Frontal cortex (tissue), 4 donors: ENCODE data around the gene EYS. TPM values are rescaled to one million over a fixed set of nuclear protein-coding genes. Genes with fewer than 3 reads are reported as not detected.

Source experiments
- DNase-seq, 2 donors: peaks; one replicate each; pipeline ENCODE4 v3.0.0; 2012; ENCODE audit warnings: low spot score in 2 of 2
- FAIRE-seq: peaks from 2 replicates; lab custom pipeline; 2012; peaks lifted over from hg19 to GRCh38; lab: Jason Lieb, UNC
- total RNA-seq: library from RNA; depleted of rRNA; stranded (reverse); fragments of >200 nt; gene quantifications from one replicate; pipeline ENCODE4 v1.2.3, GENCODE V29; 2014
- donor health status: control.
- donor health status: control.
- donor health status: control.

EYS gene
- total RNA-seq, 1 donor from 2014 or later, result 2.0 TPM

DNA sequence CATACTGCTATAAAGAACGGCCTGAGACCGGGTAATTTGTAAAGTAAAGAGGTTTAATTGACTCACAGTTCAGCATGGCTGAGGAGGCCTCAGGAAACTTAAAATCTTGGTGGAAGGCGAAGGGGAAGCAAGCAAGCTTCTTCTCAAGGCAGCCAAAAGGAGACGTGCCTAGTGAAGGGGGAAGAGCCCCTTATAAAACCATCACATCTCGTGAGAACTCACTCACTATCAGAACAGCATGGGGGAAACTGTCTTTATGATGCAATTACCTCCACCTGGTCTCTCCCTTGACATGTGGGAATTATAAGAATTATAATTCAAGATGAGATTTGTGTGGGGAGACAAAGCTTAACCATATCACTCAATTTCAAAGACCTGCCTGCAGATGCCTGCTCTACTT is 447.0 kb downstream of the EYS start:
- DNase-seq, result no peak
- no peak for FAIRE-seq

DNA sequence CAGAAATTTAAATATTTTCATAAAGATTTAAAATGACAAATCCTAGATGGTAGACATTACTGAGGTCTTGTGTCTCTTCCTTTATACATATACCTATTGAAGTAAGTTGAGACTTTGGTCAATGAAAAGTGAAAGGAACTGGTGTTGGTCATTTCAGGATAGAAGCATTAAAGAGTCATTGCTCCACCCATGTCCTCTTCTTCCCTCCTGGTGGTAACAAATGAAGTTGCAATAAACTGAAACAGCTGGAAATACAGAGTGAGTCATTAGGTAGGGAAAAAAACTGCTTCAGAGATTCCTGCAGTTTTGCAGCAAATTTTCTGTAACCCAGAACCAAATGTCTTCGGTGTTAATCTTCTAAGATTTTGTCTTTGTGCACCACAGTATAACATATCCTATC is 448.0 kb downstream of the EYS start:
- DNase-seq, result no peak

DNA sequence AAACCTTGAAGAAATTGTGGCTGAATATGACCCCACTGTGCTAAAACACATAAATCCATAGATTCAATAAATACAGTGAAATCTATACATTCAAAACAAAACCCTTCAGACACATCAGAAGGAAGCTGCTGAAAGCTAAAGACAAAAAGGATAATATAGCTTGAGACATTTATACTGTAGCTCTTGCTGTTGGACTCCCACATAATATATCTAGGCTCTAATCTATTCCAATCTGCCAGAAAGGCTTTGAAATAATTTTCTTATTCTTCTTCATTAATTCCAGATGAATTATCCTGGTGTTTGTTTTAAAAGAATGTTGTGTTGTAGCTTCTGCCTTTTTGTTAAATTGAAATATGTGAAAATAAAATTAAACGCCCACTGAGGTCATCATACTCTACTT is 454.0 kb downstream of the EYS start:
- no peak for DNase-seq
- no peak for FAIRE-seq

More for the DNA sequence above, 448.0 kb downstream of the EYS start:
- FAIRE-seq, result no peak

DNA sequence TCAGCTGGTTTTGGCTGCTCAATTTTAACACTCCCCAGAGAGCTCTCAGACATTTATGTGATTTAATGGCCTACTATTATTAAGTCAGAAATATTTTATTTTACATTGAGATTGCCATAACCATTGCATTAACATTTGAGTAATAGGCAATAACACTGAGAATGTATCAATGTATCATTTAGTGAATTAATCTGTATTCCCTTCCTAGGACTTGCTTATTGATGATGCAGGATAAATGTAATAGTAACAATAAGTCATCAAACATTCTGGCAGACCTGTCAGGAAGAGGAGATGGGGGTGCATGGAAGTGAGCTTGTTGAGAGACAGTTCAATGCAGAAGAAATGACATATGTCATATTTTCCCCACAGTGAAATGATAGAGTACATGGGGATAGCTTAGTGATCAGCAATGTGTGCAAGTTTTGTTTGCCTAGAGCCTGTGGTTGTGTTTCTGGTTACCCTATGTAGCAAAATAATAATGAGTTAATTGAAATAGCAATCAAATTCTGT is 458.9 kb downstream of the EYS start:
- FAIRE-seq (no peak), DNase-seq (no peak)

DNA sequence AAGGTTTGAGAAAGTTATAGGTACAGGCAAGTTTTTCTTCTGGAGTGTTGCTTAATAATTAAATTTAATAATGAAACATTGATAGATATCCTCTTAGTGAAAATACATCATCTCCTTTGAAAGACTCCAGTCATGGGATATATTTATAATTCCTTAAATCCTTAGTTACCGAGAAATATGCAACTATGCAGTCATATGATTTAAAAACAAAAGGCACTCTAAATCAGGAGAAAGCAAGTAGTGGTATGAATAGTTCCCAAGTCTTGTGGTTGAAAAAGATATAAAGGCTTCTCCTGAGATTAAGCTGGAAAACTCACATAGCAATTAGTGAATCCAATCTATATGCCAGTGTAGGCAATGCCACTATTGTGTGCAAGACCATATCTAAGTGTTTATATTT is 475.4 kb downstream of the EYS start:
- DNase-seq, result no peak
- FAIRE-seq, result no peak

DNA sequence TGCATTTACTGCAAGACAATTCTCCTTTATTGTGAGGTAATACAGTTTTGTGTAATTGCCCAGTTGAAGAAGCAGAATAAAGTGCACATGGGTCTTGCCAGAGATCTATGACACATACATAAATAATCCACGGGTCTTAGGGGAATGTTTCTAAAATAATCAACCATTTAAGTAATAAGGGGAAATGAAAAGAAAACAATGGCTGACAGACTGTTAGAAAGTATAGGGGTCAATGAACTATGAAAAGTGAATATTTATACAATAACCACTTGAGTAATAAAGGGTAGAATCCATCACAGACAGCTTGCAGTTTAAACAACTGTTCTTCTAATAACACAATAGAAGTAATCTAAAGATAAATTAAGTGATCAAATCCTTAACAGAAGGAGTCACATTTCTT is 477.2 kb downstream of the EYS start:
- no peak for FAIRE-seq
- no peak for DNase-seq

DNA sequence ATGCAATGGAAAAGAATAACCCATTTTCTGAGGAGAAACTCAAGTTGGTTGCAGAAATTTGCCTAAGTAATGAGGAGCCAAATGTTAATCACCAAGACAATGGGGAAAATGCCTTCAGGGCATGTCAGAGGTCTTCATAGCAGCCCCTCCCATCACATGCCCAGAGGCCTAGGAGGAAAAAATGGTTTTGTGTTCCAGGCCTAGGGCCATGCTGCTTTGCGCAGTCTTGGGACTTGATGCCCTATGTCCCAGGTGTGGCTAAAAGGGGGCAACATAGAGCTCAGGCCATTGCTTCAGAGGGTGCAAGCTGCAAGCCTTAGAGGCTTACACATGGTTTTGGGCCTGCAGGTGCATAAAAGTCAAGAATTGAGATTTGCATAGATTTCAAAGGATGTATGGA is 485.9 kb downstream of the EYS start:
- FAIRE-seq (no peak), DNase-seq (no peak)

DNA sequence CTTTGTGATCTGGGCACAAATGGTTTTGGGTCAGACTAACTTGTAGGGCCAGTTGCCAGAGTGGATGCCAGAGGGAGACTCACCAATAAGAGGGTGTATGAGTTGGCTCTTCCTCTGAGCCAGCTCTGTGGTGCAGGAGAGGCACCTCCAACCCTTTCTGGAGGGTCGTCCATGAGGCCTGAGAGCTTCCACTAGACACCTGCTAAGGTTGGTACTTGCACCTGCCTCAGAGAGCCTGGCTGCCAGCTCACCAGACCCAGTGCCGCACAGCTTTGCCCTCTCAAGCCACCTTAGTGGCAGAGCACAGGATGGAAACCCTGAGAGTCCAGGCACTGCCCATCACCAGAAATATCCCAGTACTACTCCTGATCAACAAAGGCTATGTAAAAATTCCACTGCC is 504.3 kb downstream of the EYS start:
- no peak for DNase-seq
- no peak for FAIRE-seq

DNA sequence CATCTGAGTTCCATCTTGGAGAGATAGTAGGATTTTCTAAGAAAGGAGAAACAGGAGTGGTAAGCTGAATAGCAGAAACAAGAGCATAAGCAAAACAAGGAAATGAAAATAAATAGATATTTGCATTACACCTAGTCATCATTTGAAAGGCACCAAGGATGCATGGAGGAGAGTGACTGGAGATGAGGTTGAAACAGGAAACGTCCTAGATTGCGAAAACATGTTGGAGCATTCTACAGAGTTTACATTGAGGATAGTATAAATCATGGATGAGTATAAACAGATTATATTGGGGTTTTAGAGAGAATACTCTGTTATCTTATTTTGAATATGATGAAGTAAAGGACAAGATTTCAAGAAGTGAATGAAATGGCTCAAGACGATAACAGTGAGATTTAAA is 507.3 kb downstream of the EYS start:
- no peak for DNase-seq
- no peak for FAIRE-seq

DNA sequence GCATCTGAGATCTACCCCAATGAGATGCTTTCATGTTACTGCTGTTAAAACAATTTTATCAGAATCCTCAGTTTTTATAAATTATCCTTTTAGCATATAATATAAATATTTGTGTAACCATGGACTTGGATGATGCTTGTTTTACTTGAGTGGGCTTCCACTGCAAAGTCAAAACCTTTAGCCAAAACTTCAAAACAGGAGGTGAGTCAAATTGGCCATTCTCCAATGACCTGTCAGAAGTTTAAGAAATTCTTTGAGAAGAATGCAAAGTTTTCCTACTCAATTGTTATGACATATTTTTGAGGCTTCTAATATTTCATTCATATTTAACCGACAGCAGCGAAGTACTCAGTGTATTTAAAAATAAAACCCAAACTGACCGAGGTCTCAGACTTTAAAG is 507.9 kb downstream of the EYS start:
- FAIRE-seq (no peak), DNase-seq (no peak)

DNA sequence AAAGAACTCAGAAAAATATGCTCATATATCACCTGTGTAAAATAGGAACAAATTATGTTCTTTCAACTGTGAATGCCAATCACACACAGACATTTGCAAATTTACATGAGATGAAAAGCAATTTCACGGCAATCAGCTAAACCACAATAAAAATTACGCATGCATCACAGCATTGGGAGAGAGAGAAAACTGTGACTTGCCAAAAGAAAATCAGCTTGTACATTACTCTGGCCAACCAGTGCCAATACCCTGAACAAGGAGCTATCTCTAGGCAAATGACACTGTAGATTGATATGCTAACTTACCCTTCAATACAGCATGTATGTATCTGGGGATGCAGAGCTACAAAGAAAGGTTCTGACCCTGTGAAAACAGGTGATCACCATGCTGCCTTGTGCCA is 515.6 kb downstream of the EYS start:
- no peak for FAIRE-seq
- no peak for DNase-seq

DNA sequence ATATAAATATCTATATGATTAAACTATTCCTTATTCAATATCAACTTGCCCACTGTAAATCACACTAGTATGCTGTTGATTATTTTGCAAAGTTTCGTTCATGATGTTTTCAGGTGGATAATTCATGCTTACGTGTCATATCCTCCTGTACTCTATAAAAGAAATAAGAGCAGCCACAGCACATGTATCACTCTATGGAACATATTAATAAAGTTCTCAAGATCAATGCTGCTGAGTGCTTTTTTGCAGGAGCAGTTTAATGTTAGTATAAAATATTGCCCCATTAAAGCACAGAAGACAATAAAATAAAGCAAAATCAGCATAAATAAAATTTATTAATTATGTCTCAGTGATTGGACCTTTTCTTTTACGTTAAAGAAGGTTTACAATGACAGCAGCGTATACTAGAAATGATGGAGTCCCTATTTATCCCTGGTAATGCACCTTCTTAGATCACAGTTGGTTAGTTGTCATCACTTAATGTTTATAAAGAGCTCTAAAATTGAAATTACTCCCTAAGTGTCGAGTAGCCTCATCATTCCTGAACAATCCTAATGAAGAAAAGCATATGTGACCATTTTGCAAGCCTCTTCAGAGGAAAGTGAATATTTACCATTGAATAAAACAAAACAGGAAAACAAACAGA is 517.7 kb downstream of the EYS start:
- DNase-seq, result no peak

DNA sequence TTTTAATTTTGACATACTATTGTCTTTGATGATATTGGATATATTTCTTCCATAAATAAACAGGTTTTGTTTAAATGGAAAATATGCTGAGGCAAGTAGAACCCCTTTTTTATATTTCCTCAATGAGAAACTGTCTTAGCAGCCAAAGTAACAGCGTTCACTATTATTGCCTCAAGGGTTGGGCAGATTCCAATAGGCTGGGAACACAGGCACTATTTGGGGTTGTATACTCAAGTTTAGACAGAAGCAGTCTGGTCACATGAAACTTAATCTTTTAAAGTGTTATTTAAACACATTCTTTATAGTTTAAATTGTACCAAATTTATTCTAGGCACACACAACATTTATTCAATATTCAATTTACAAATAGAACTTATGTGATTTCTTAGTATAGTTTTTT is 520.2 kb downstream of the EYS start:
- FAIRE-seq (no peak), DNase-seq (no peak)

More for the DNA sequence above, 517.7 kb downstream of the EYS start:
- no peak for FAIRE-seq

DNA sequence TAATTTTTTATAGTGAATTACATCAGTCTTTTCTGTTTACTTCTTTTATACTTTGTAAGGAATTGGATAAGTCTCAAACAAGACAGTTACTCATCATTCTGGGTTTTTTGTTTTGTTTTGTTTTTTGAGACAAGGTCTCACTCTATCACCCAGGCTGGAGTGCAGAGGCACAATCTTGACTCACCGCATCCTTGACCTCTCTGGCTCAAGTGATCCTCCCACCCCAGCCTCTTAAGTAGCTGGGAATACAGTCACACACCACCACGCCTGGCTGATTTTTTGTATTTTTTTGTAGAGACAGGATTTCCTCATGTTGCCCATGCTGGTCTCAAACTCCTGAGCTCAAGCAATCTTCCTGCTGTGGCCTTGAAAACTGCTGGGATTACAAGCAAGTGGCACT is 524.3 kb downstream of the EYS start:
- DNase-seq (no peak), FAIRE-seq (no peak)

DNA sequence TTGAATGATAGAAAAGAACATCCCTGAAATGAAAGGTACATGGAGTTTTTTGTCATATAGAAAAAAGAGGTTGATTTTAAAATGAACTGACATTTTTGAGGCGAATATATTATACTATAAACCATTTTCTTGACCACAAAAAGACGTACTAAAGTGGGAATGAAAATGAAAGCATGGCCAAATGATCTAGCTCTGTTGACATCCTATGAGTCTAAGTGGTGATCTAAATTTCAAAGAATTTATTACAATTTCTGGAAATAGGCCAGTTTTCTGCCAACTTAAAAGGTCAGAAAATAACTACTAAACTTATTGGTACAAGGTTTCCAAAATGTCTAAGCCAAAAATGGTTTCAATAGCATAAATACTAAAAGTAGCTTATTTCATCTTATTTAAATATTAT is 536.8 kb downstream of the EYS start:
- FAIRE-seq, result no peak
- no peak for DNase-seq

DNA sequence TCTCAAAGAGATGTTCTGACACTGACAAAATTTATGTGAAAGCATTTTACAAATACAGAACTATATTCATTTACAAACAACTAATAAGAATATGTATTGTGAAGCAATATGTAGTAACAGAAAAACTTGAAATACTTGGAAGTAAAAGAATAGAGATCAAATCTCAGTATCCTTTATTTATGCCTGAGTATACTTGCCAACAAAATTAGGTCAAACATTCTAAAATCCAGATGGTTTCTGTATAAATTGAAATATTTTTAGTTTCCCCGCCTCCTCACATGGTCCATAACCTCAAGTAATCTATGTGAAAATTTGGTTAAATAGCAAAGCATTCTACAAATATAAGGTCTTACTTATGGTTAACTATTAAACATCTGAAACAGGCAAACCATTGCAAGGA is 545.4 kb downstream of the EYS start:
- DNase-seq (no peak), FAIRE-seq (peak; percentile 68)

DNA sequence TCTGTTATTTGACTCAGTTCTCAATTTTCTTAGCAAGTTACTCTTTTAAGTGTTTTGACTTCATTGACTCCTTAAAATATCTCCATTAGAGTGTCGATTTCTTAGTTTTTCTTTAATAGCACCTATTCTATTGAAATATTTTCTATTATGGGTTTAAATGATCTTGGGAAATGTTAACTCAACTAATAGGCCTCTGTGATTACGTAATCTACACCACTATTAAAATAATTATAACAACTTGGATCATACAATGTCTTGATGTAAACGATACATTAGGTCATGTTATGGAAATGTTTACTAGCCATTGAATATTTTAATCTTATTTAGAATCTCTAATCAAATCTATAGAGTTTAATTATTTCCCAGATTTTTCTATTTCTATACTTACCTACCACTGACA is 550.0 kb downstream of the EYS start:
- no peak for FAIRE-seq

DNA sequence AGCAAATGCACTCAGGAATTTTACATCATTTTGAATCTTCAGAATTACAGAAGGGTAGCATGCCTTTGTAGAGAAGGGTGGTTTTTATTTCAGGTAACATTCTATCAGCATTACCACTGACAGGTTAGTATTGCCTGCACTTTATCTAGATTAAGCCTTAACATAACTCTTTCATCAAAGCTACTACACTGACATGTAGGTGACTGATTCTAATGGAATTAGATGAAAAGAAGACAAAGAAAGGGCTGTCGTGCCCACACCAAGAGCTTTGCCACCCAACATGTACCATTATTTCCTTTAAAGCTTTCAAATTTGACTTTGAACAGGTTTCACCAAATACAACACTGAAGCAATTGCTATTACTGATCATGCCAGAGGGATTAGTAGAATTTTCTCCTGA is 551.9 kb downstream of the EYS start:
- DNase-seq (no peak), FAIRE-seq (no peak)

More for the DNA sequence above, 550.0 kb downstream of the EYS start:
- DNase-seq, result no peak

DNA sequence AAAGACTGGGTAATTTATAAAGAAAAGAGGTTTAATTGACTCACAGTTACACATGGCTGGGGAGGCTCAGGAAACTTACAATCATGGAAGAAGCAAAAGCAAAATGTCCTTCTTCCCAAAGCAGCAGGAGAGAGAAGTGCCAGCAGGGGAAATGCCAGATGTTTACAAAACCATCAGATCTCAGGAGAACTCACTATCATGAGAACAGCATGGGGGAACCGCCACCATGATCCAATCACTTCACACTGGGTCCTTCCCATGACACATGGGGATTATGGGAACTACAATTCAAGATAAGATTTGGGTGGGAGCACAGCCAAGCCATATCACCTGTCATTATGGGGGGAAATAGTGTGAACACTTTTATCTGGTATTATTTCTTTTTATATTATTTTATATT is 557.2 kb downstream of the EYS start:
- FAIRE-seq, result no peak

DNA sequence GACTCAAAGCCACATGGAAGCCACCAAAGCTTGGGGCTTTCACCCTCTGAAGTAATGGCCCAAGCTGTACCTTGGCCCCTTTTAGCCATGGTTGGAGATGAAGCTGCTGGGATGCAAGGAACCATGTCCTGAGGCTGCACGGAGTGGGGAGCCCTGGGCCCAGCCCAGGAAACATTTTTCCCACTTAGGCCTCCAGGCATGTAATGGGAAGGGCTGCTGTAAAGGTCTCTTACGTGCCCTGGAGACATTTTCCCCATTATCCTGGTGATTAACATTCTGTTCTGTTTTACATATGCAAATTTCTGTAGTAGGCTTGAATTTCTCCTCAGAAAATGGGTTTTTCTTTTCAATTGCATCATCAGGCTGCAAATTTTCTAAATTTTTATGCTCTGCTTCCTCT is 558.2 kb downstream of the EYS start:
- FAIRE-seq, result no peak
- no peak for DNase-seq

More for the DNA sequence above, 557.2 kb downstream of the EYS start:
- DNase-seq, result no peak

DNA sequence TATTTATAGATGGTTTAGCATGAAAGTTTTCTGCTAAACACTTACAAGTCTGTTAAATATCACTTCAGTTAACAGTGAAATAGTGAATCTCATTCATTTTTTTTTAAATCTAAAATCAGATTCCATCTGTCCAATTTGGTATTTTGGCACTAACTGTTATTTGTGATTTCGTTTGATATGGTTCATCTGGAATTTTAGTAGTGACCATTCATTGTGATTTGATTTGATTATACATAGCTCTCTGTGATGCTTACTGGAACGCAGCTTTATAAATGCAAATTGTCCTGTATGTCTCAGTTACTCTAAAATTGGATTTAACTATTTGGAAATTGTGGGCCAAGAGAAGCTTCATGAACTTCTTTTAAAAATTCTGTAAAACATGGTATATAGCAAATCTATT is 571.5 kb downstream of the EYS start:
- FAIRE-seq, result no peak

DNA sequence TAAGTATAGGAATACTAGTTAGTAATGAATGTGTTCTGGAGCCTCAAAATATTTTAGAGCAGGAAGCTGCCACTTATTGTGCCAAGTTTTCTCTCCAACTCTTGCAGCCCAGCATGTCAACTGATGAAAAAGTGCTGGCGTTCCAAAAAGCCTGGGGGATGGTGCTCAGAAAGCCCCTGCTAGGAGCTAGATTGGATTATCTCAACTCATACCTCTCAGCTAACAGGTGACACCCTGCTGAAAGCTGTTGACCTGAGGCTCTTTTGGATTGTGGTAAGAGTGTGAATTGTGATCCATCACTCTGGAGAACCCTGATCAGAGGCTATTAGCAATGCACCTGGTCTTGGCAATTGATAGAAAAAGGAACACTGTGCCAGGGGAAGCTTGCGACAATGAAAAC is 580.4 kb downstream of the EYS start:
- FAIRE-seq (no peak), DNase-seq (no peak)

More for the DNA sequence above, 571.5 kb downstream of the EYS start:
- no peak for DNase-seq
